DND-41 (cell line): Measurements from ENCODE around the gene CYP19A1.

Experiments used
- ATAC-seq: fragments of 200-7000 bp; cut with Tn5 transposase; 3 replicates; pipeline ENCODE4 v1.9.1; 2021; ENCODE audit warnings: low read depth; ENCODE audit not compliant: insufficient read depth
- DNase-seq: peaks from one replicate; pipeline ENCODE4 v3.0.0-alpha.2; 2020
- H2AFZ ChIP-seq: 2 replicates; pipeline ENCODE4 v1.6.0; 2012; ENCODE audit warnings: low read depth, low read length
- H3K27ac ChIP-seq: 2 replicates; pipeline ENCODE4 v1.5.1; 2012; ENCODE audit warnings: low read length, inconsistent platforms
- H3K27me3 ChIP-seq: fragments of 200-600 bp; sonication (generic); 2 replicates; pipeline ENCODE4 v1.6.0; 2012; ENCODE audit warnings: low read length, mild to moderate bottlenecking, inconsistent platforms; ENCODE audit not compliant: insufficient read depth, poor library complexity
- H3K36me3 ChIP-seq: 2 replicates; pipeline ENCODE4 v1.5.1; 2012; ENCODE audit warnings: low read length, inconsistent platforms; ENCODE audit not compliant: insufficient read depth
- H3K4me1 ChIP-seq: 2 replicates; pipeline ENCODE4 v1.5.1; 2012; ENCODE audit warnings: mild to moderate bottlenecking, low read length; ENCODE audit not compliant: insufficient read depth
- H3K4me2 ChIP-seq: 2 replicates; pipeline ENCODE4 v1.6.0; 2012; ENCODE audit warnings: mild to moderate bottlenecking, moderate library complexity, low read length, inconsistent platforms; ENCODE audit not compliant: insufficient read depth
- H3K4me3 ChIP-seq, 2 experiments: fragments of 200-600 bp in 1 of 2; shearing (Covaris generic) in 1 of 2; 2 replicates each; pipeline ENCODE4 v1.5.1; 2012 to 2016; ENCODE audit warnings: inconsistent platforms in 2 of 2, low read length in 2 of 2, mild to moderate bottlenecking in 2 of 2, low read depth in 1 of 2, moderate library complexity in 1 of 2
- H3K79me2 ChIP-seq: 2 replicates; pipeline ENCODE4 v1.6.0; 2012; ENCODE audit warnings: low read length, inconsistent platforms; ENCODE audit not compliant: insufficient read depth
- H3K9ac ChIP-seq: 2 replicates; pipeline ENCODE4 v1.6.0; 2012; ENCODE audit warnings: low read depth, mild to moderate bottlenecking, inconsistent platforms, low read length, moderate library complexity
- H3K9me3 ChIP-seq: 2 replicates; pipeline ENCODE4 v1.5.1; 2012; ENCODE audit warnings: low read length, moderate library complexity, mild to moderate bottlenecking, inconsistent platforms; ENCODE audit not compliant: insufficient read depth, severe bottlenecking
- H4K20me1 ChIP-seq: 2 replicates; pipeline ENCODE4 v1.6.0; 2012; ENCODE audit warnings: low read length; ENCODE audit not compliant: insufficient read depth
- EZH2 ChIP-seq: IDR thresholded peaks from 3 replicates; pipeline ENCODE4 v1.6.1; 2012; ENCODE audit warnings: borderline replicate concordance, low read depth, mild to moderate bottlenecking, moderate library complexity, low read length, inconsistent platforms; ENCODE audit not compliant: severe bottlenecking
- TF ChIP-seq, protein P1 (sequence below): IDR thresholded peaks from 2 replicates; pipeline ENCODE4 v1.5.1; 2012; ENCODE audit warnings: borderline replicate concordance, low read length, moderate library complexity, mild to moderate bottlenecking; ENCODE audit not compliant: poor library complexity, severe bottlenecking; ENCODE audit errors: extremely low read depth

Gene CYP19A1

GRCh38 chr15:51359981-51360380, 21.6 kb upstream of the CYP19A1 start:
- peaks cover 9% of the 10 kb centered on the region for H3K4me1 ChIP-seq
- no peak overlapping the region for H3K4me3 ChIP-seq
- TF ChIP-seq EZH2, result no peak
- TF ChIP-seq, protein P1, sequence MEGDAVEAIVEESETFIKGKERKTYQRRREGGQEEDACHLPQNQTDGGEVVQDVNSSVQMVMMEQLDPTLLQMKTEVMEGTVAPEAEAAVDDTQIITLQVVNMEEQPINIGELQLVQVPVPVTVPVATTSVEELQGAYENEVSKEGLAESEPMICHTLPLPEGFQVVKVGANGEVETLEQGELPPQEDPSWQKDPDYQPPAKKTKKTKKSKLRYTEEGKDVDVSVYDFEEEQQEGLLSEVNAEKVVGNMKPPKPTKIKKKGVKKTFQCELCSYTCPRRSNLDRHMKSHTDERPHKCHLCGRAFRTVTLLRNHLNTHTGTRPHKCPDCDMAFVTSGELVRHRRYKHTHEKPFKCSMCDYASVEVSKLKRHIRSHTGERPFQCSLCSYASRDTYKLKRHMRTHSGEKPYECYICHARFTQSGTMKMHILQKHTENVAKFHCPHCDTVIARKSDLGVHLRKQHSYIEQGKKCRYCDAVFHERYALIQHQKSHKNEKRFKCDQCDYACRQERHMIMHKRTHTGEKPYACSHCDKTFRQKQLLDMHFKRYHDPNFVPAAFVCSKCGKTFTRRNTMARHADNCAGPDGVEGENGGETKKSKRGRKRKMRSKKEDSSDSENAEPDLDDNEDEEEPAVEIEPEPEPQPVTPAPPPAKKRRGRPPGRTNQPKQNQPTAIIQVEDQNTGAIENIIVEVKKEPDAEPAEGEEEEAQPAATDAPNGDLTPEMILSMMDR, result no peak
- no peaks in the 10 kb centered on the region for H3K36me3 ChIP-seq
- ATAC-seq (no peak), DNase-seq (no peak)
- H3K27ac ChIP-seq, result no peak overlapping the region
- no peaks in the 10 kb centered on the region for H3K27me3 ChIP-seq
- H3K9ac ChIP-seq, result no peak overlapping the region
- no peaks in the 10 kb centered on the region for H3K9me3 ChIP-seq
- H3K79me2 ChIP-seq, result no peaks in the 10 kb centered on the region
- no peak overlapping the region for H3K4me2 ChIP-seq
- H2AFZ ChIP-seq, result no peak overlapping the region
- H4K20me1 ChIP-seq, result no peaks in the 10 kb centered on the region

DNA sequence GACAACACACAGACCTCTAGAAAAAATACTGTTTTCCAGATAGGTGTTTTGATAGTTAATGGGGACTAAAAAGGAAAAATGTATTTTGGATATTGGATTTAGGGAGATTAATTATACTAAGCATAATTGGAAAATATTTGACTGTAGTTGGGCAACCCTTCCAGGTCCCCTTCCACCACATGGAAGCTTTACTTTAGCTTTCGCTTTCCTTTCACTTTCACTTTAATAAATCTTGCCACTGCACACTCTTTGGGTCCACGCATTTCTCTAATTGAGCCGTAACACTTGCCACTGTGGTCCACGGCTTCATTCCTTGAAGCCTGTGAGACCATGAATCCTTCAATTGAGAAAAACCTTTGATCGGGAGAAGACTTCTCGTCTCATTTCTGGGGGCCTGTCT, 18.6 kb upstream of the CYP19A1 start:
- ATAC-seq, result peak; percentile 79
- Histone ChIP-seq H3K4me1 (peaks cover 9% of the 10 kb centered on the region), H3K9me3 (no peaks in the 10 kb centered on the region), H3K4me3 (no peak overlapping the region), H3K4me2 (peak overlapping the region; percentile 32), H3K79me2 (no peaks in the 10 kb centered on the region), H4K20me1 (no peaks in the 10 kb centered on the region), H3K27ac (no peak overlapping the region), H3K36me3 (no peaks in the 10 kb centered on the region), H3K27me3 (no peaks in the 10 kb centered on the region), H2AFZ (peak overlapping the region; percentile 48), H3K9ac (no peak overlapping the region)
- no peak for TF ChIP-seq EZH2
- peak; percentile 10 for DNase-seq

DNA sequence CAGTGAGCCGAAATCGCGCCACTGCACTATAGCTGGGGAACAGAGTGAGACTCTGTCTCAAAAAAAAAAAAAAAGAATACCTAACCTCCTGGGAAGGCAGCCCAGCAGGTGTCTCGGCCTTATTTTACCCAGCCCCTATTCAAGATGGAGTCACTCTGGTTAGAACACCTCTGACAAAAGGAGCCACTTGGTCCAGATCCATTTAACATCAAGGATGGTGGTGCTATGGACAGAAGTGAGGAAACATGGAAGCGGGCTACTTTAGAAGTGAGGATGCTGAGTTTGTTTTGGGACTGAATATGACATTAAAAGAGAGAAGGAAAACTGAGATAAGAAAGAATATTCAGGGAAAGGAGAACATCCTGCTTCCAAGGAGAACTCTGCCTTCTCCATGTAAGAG, 17.8 kb upstream of the CYP19A1 start:
- Histone ChIP-seq H3K27me3 (no peaks in the 10 kb centered on the region), H3K4me2 (no peak overlapping the region), H3K36me3 (no peaks in the 10 kb centered on the region), H3K9ac (no peak overlapping the region), H3K27ac (no peak overlapping the region), H3K79me2 (no peaks in the 10 kb centered on the region), H3K4me3 (no peak overlapping the region), H3K4me1 (peaks cover 9% of the 10 kb centered on the region), H3K9me3 (no peaks in the 10 kb centered on the region), H2AFZ (peak overlapping the region; percentile 48; the same call in 1 of the 2 replicates), H4K20me1 (no peaks in the 10 kb centered on the region)
- TF ChIP-seq, protein P1, result no peak
- TF ChIP-seq EZH2, result no peak
- DNase-seq (no peak), ATAC-seq (no peak)

DNA sequence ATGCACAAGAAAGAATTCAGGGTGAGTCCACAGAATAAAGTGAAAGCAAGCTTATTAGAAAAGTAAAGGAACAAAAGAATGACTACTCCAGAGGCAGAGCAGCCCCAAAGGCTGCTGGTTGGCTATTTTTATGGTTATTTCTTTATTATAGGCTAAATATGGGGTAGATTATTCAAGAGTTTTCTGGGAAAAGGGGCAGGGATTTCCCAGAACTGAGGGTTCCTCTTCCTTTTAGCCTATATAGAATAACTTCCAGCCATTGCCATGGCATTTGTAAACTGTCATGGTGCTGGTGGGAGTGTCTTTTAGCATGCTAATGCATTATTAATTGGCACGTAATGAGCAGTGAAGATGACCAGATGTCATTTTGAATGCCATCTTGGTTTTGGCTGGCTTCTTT, 16.7 kb upstream of the CYP19A1 start:
- Histone ChIP-seq H4K20me1 (no peaks in the 10 kb centered on the region), H3K9me3 (no peaks in the 10 kb centered on the region), H3K79me2 (no peaks in the 10 kb centered on the region), H2AFZ (no peak overlapping the region), H3K36me3 (no peaks in the 10 kb centered on the region), H3K4me2 (no peak overlapping the region), H3K4me3 (no peak overlapping the region), H3K9ac (no peak overlapping the region), H3K27ac (no peak overlapping the region), H3K4me1 (peaks cover 9% of the 10 kb centered on the region), H3K27me3 (no peaks in the 10 kb centered on the region)
- no peak for TF ChIP-seq EZH2
- TF ChIP-seq, protein P1, result no peak
- DNase-seq (no peak), ATAC-seq (no peak)
